Choroid plexus epithelial cell (primary cell): ENCODE data around the gene DNAJB7.
"Not testable (repeated sequence)": the region's sequence is repeated elsewhere in the genome, so short reads cannot be mapped to it uniquely, and the experiment has no call there.

ENCODE experiments used
- DNase-seq: peaks from one replicate; pipeline ENCODE4 v3.0.0-alpha.2; 2010; ENCODE audit warnings: low read depth
- H3K4me3 ChIP-seq: 2 replicates; pipeline ENCODE4 v1.5.1; 2011; ENCODE audit warnings: low read depth, mild to moderate bottlenecking, control low read depth, low read length, moderate library complexity
- TF ChIP-seq, protein P1 (sequence below): conservative IDR thresholded peaks from 2 replicates; pipeline ENCODE4 v1.5.1; 2011; ENCODE audit warnings: low read depth, mild to moderate bottlenecking, control low read depth, inconsistent platforms, low read length, moderate library complexity

The DNAJB7 gene

DNA sequence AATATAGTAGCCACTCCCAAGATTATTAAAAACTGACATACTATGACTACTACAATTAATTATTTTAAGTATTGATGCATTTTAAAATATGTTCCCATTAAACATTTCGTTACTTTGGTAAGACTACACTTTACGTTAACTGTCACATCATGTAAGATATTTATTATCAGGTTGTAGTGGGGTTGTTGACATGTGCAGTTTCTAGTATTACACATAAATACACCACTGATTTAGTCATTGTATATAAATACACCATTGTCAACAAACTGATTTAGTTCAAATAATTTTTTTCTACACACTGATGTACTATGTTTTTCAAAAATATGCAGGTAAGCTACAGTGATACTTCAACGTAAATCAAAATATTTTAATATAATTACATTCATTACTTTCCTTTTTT lies 17.0 kb downstream of the DNAJB7 start:
- H3K4me3 ChIP-seq = no peak overlapping the region
- TF ChIP-seq, protein P1, sequence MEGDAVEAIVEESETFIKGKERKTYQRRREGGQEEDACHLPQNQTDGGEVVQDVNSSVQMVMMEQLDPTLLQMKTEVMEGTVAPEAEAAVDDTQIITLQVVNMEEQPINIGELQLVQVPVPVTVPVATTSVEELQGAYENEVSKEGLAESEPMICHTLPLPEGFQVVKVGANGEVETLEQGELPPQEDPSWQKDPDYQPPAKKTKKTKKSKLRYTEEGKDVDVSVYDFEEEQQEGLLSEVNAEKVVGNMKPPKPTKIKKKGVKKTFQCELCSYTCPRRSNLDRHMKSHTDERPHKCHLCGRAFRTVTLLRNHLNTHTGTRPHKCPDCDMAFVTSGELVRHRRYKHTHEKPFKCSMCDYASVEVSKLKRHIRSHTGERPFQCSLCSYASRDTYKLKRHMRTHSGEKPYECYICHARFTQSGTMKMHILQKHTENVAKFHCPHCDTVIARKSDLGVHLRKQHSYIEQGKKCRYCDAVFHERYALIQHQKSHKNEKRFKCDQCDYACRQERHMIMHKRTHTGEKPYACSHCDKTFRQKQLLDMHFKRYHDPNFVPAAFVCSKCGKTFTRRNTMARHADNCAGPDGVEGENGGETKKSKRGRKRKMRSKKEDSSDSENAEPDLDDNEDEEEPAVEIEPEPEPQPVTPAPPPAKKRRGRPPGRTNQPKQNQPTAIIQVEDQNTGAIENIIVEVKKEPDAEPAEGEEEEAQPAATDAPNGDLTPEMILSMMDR = no peak
- DNase-seq = no peak

DNA sequence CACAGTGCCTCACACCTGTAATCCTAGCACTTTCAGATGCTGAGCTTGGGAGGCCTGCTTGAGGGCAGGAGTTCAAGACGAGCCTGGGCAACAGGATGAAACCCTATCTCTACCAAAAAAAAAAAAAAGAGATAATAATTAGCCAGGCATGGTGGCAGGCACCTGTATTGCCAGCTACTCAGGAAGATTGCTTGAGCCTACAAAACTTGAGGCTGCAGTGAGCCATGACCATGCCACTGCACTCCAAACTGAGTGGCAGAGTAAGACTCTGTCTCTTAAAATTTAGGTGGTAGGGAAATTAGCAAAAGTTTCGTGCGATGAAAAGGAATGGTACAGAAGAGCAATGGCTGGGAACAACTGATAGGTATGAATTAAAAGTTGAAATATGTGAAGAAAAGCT lies 23.4 kb downstream of the DNAJB7 start:
- no peak overlapping the region for H3K4me3 ChIP-seq
- no peak for DNase-seq
- TF ChIP-seq, protein P1 = no peak

DNA sequence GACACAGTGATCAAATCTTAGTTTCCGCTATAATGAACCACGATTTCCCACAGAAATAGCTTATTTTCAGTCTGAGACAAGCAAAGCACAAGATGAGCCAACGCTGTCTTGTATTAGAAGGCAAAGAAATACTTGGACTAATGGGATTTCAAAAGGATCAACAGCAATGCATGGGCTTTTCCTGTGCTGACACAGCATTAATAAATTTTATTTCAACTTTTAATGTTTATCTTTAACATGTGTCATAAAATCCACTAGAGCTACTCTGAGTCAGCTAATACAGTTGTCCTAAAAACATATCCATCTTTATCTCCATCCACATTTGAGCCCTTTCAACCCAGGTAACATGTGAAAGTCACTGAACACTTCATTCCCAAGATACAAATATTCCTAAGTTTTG lies 27.3 kb downstream of the DNAJB7 start:
- DNase-seq = no peak
- TF ChIP-seq, protein P1 = no peak
- no peak overlapping the region for H3K4me3 ChIP-seq

DNA sequence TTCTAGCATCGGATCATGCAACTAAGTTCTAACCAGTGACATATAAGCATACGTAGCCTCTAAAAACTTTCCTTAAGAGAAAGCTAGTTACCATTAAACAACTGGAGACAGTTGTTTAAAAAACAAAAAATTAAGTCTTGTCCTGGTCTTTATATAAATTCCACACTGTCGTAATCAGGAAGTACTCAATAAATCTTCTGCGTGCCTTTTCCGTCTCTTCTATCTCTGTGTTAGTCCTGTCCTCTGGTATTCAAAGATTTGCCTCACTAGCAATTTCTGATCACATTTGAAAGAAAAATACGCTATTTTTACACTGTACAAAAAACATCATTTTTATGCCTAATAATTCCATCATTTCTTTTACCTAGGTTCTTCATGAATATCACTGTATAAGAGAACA lies 32.8 kb downstream of the DNAJB7 start:
- TF ChIP-seq, protein P1 = no peak
- no peak overlapping the region for H3K4me3 ChIP-seq
- DNase-seq = no peak

- DNase-seq = no peak
- no peak overlapping the region for H3K4me3 ChIP-seq
- TF ChIP-seq, protein P1 = no peak
Measured at GRCh38 chr22:40826984-40827741, 34.8 kb downstream of the DNAJB7 start.

- DNase-seq, H3K4me3 ChIP-seq: not testable (repeated sequence)
Measured at GRCh38 chr22:40826292-40826691, 35.6 kb downstream of the DNAJB7 start.

DNA sequence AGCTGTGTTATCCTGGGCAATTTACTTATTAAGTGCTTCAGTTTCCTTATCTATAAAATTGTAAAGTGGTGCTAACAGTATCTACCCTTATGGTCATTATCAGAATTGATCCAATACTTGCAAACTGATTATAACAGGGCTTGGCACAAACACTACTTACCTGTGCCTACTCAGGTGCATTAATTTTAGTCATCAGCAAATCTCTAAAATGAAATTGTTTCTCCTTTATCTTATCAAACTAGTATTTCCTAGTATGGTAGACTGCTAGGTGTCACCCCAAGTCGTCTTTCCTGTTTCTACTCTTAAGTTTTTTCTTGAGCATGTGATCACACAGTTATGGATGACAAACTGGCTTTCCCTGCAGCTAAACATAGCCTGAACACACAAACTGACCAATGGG lies 38.5 kb downstream of the DNAJB7 start:
- no peak for DNase-seq
- H3K4me3 ChIP-seq = no peak overlapping the region
- TF ChIP-seq, protein P1 = no peak
